OCI-LY3 (cell line): ENCODE results near the gene ADAM8.

ENCODE experiments used
- H2AFZ ChIP-seq: fragments of 200-600, 300-600 bp; shearing (Covaris generic); 2 replicates; pipeline ENCODE4 v1.6.0; 2014; ENCODE audit warnings: antibody characterized with exemption, low read depth, low read length
- H3K27ac ChIP-seq: fragments of 200-600, 300-600 bp; sonication (generic); 2 replicates; pipeline ENCODE4 v1.5.1; 2014; ENCODE audit warnings: mild to moderate bottlenecking, low read length, moderate library complexity, mixed read lengths
- H3K27me3 ChIP-seq: fragments of 200-600, 300-600 bp; sonication (generic); 2 replicates; pipeline ENCODE4 v1.6.1; 2014; ENCODE audit warnings: low read depth, low read length, mixed read lengths
- H3K36me3 ChIP-seq: fragments of 200-600, 300-600 bp; sonication (generic); replicated peaks from 2 replicates; pipeline ENCODE3; 2014; ENCODE audit warnings: low read depth, low read length, mixed read lengths
- H3K4me1 ChIP-seq: fragments of 300-600, 200-600 bp; sonication (generic); 2 replicates; pipeline ENCODE4 v1.6.1; 2014; ENCODE audit warnings: low read length, mixed read lengths
- H3K4me2 ChIP-seq: fragments of 200-600, 300-600 bp; sonication (generic); 2 replicates; pipeline ENCODE4 v1.6.1; 2014; ENCODE audit warnings: low read length, mixed read lengths
- H3K4me3 ChIP-seq: fragments of 300-600, 200-600 bp; sonication (generic); 2 replicates; pipeline ENCODE4 v1.5.1; 2014; ENCODE audit warnings: antibody characterized with exemption, mild to moderate bottlenecking, low read length, moderate library complexity
- H3K79me2 ChIP-seq: fragments of 300-600, 200-600 bp; shearing (Covaris generic); 2 replicates; pipeline ENCODE4 v1.6.1; 2014; ENCODE audit warnings: mild to moderate bottlenecking, low read length, mixed read lengths
- H3K9ac ChIP-seq: fragments of 300-600, 200-600 bp; shearing (Covaris generic); 2 replicates; pipeline ENCODE4 v1.6.0; 2014; ENCODE audit warnings: mild to moderate bottlenecking, low read length, moderate library complexity
- H3K9me3 ChIP-seq: fragments of 200-600, 300-600 bp; shearing (Covaris generic); 2 replicates; pipeline ENCODE4 v1.6.1; 2014; ENCODE audit warnings: low read length, mixed read lengths; ENCODE audit not compliant: insufficient read depth
- H4K20me1 ChIP-seq: fragments of 200-600, 300-600 bp; sonication (generic); 2 replicates; pipeline ENCODE4 v1.6.1; 2016; ENCODE audit warnings: low read length, mixed read lengths; ENCODE audit not compliant: insufficient read depth
- EZH2phosphoT487 ChIP-seq: fragments of 200-600 bp; shearing (Covaris generic); IDR thresholded peaks from 2 replicates; pipeline ENCODE4 v1.6.1; 2018; ENCODE audit warnings: antibody characterized with exemption, mixed run types, low read depth
- TF ChIP-seq, protein P1 (sequence below): fragments of 200-600, 300-600 bp; sonication (generic); IDR thresholded peaks from 2 replicates; pipeline ENCODE4 v1.5.1; 2014; ENCODE audit warnings: antibody characterized with exemption, low read length, low read depth

ADAM8 gene

DNA sequence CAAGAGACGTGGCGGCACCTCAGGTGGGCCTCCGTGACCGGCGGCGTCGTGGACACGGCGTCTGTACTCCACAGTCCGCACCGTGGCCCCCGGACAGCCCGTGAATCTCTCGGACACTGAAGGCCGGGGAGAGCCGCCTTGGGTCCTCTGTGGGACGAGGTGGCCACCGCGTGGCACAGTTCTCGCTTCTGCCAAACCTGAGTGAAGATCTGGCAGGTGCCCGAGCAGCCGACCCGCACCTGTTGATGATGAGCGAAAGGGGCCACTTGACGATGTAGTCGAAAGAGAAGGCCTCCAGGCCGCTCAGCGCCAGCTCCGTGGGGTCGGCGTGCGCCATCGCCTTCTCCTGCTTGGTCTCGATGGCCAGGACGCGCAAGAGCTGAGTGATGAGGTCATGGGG is 8.5 kb upstream of the ADAM8 start:
- Histone ChIP-seq H3K4me1 (no peaks in the 10 kb centered on the region), H3K36me3 (no peaks in the 10 kb centered on the region), H2AFZ (no peak overlapping the region), H3K9ac (no peak overlapping the region), H3K9me3 (no peaks in the 10 kb centered on the region), H3K27ac (no peak overlapping the region), H3K4me3 (no peak overlapping the region), H3K79me2 (no peaks in the 10 kb centered on the region), H3K27me3 (no peaks in the 10 kb centered on the region), H4K20me1 (no peaks in the 10 kb centered on the region), H3K4me2 (no peak overlapping the region)
- TF ChIP-seq, protein P1, sequence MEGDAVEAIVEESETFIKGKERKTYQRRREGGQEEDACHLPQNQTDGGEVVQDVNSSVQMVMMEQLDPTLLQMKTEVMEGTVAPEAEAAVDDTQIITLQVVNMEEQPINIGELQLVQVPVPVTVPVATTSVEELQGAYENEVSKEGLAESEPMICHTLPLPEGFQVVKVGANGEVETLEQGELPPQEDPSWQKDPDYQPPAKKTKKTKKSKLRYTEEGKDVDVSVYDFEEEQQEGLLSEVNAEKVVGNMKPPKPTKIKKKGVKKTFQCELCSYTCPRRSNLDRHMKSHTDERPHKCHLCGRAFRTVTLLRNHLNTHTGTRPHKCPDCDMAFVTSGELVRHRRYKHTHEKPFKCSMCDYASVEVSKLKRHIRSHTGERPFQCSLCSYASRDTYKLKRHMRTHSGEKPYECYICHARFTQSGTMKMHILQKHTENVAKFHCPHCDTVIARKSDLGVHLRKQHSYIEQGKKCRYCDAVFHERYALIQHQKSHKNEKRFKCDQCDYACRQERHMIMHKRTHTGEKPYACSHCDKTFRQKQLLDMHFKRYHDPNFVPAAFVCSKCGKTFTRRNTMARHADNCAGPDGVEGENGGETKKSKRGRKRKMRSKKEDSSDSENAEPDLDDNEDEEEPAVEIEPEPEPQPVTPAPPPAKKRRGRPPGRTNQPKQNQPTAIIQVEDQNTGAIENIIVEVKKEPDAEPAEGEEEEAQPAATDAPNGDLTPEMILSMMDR, result no peak
- no peak for TF ChIP-seq EZH2phosphoT487

DNA sequence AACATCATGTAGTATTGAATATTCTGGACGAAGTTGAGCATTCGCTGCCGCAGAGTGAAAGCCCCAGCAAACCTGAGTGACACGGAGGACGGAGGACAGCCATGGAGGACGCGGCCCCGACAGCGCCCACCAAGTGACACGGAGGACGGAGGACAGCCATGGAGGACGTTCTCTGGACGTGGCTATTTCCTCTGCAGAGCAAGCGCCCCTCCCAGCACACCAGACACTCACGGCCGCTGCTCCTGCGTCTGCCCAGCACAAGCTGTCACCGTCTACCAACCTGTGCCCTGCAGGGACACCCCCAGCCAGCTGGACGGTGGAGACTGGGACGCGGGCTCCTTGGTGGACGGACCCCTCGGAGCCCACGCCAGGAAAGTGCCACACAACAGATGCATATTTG is 7.3 kb upstream of the ADAM8 start:
- Histone ChIP-seq H3K4me1 (no peaks in the 10 kb centered on the region), H4K20me1 (no peaks in the 10 kb centered on the region), H3K27ac (no peak overlapping the region), H3K79me2 (no peaks in the 10 kb centered on the region), H3K9me3 (no peaks in the 10 kb centered on the region), H3K27me3 (no peaks in the 10 kb centered on the region), H3K9ac (no peak overlapping the region), H2AFZ (no peak overlapping the region), H3K4me2 (no peak overlapping the region), H3K4me3 (no peak overlapping the region), H3K36me3 (no peaks in the 10 kb centered on the region)
- no peak for TF ChIP-seq EZH2phosphoT487
- TF ChIP-seq, protein P1, result no peak

DNA sequence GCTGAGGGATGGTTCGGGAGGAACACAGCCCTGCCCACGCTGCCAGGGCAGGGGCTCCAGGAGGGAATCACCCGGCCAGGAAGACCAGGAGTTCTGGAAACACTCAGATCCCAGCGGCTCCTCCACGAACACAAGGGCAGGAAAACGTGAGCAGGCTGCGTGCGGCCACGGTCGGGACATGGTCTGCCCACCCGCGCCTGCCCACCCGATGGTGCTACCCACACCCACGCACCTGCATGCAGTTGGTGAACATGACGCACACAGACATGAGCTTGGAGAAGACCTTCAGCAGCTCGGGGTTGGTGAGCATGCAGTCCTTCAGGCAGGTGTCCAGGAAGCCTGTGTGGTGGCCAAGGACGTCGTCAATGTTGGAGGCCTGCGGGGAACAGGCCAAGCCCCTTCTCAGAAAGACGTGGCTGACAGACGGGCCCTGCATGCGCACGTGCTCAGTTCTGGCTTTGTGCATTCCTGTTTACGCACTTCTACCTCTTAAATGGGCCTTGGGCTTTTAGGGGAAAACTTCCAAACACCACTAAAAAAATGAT is 6.2 kb upstream of the ADAM8 start:
- no peaks in the 10 kb centered on the region for H3K9me3 ChIP-seq
- H3K4me3 ChIP-seq, result no peak overlapping the region
- no peaks in the 10 kb centered on the region for H4K20me1 ChIP-seq
- H3K4me1 ChIP-seq, result no peaks in the 10 kb centered on the region
- H3K9ac ChIP-seq, result no peak overlapping the region
- no peak for TF ChIP-seq EZH2phosphoT487
- TF ChIP-seq, protein P1, result no peak
- no peak overlapping the region for H3K4me2 ChIP-seq
- no peak overlapping the region for H2AFZ ChIP-seq
- H3K36me3 ChIP-seq, result no peaks in the 10 kb centered on the region
- H3K79me2 ChIP-seq, result no peaks in the 10 kb centered on the region
- no peak overlapping the region for H3K27ac ChIP-seq
- no peaks in the 10 kb centered on the region for H3K27me3 ChIP-seq

DNA sequence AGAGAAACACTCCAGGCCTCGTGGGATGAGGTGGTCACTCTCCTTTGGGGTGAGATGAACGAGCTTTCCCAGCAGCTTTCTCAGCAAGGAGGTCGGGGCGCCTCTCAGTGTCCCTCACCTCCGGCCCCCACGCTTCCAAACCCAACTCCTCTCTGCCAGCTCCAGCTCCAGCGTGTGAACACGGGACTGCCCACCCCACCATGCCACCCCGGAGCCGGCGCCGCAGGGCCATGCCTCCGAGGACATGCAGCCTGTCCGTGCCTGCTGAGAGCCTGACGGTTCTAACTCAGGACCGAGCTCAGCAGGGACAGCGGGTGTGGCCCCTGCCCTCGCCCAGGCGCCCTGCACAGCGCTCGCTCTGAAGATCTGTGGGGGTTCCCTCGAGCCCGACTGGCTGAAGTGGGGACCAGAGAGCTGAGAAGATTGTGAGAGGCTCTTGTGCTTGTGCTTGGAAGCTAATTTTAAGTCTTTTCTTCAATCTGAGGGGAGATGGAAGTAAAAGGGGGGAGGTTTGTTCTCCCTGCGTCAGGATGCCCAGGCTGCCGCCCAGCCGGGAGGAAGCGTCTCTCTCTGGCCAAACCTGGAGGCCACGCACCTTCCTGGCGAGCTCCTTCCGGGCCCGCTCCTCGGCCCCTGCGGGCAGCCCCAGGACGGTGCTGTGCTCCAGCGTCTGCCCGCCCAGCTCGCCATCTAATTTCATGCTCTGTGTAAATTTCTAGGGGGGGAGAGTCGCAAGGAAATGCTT is 5.1 kb upstream of the ADAM8 start:
- Histone ChIP-seq H3K79me2 (no peaks in the 10 kb centered on the region), H3K4me1 (peaks cover 4% of the 10 kb centered on the region), H3K9ac (no peak overlapping the region), H3K9me3 (no peaks in the 10 kb centered on the region), H3K36me3 (no peaks in the 10 kb centered on the region), H4K20me1 (no peaks in the 10 kb centered on the region), H3K27ac (no peak overlapping the region), H3K4me3 (no peak overlapping the region), H3K4me2 (no peak overlapping the region), H2AFZ (no peak overlapping the region), H3K27me3 (no peaks in the 10 kb centered on the region)
- TF ChIP-seq EZH2phosphoT487, result no peak
- TF ChIP-seq, protein P1, result no peak
